ENCODE results near the gene ADAMTSL2.

The ADAMTSL2 gene

DNA sequence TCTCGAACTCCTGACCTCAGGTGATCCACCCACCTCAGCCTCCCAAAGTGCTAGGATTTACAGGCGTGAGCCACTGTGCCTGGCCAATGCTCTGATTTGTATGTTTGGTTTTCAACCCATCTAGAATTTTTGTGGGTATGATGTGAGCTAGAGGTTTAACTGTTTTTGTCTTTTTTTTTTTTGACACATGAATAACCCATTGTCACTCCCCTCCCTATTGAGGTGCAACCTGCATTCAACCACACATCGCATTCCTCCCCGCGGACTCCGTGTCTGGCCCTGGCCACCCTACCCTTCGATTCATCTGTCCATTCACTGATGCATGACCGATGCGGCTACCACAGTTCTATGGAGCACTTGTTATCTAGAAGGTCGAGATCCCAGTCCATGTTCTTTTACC lies 84.2 kb downstream of the ADAMTSL2 start:
- DNase-seq (ENCODE audit: extremely low read depth in 1 of 2, low read depth in 1 of 2) = no peak

GRCh38 chr9:133619791-133620190 lies 85.3 kb downstream of the ADAMTSL2 start:
- DNase-seq (ENCODE audit: extremely low read depth in 1 of 2, low read depth in 1 of 2) = peak; percentile 12 to 23

GRCh38 chr9:133621725-133622267 lies 87.3 kb downstream of the ADAMTSL2 start:
- DNase-seq (ENCODE audit: extremely low read depth in 1 of 2, low read depth in 1 of 2) = no peak

DNA sequence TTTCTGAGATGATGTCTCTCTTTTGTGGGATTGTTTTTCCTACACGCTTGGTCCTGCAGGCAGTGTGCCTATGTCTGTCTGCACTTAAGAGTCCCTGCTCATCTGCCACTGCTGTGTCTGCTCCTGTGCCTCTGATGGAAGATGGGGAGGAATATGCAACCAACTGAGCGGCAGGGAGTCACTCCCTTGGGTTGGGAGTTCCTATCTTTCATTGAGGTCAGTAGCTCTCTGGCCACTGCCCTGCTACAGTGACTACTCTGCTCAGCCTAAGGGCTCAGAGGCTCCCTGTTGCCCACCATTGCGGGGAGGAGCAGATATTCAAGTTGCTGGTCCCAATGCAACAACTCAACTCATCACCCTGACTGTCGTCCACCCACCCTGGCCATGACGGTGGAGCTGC lies 88.1 kb downstream of the ADAMTSL2 start:
- no peak for DNase-seq (ENCODE audit: extremely low read depth in 1 of 2, low read depth in 1 of 2)
